ENCODE measurements around the gene F2RL2. TPM values are rescaled to one million over a fixed set of nuclear protein-coding genes. Genes with fewer than 3 reads are reported as not detected.
A peak's percentile ranks its signal among the peaks of the same experiment; 100 is the strongest.

Gene F2RL2
- total and polyA plus RNA-seq, 10 of the 15 experiments (the other 5 are each of a cell fraction or from before 2014, with no cell fraction given), result 0.03 to 0.24 (median 0.08) TPM; not detected in 5

DNA sequence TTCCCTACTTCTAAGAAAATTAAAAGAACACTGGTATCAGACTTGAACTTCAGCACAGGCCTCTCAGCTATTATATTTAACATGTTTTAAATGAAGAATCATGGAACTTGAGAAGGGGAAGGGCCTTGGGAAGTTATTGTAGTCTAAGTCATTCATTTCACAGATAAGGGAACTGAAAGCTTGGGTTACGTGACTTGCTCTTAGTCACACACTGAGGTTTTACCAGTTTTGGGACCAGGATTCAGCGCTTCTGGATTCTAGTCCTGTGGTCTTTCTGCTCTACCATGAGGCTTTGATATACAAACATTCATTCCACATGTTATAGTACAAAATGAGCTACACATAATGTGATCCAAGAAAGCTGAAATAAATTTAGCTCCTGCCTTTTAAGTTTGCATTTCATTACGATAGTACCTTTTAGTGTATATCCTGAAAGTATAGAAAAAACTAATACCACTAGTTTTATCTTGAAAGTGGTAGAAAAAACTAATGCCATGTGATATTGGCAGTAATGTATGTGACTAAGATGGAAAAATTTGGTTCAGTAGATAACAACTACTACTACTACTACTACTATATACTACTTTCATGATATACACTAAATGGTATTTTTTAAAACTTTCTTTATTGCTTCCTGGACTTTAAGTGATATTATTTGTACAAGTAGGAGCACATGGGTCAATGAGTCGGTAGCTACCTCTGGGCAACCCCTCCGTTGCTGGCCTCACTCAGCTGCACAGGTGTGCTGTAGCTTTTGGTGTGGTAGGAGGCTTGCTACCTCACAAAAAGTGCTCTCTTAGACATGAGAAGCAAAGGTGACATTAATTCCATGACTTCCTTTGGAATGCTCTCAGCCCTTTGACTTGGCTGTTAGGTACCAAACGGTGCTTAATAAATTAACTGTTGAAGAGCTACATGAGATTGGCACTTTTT is 40.7 kb downstream of the F2RL2 start (continued):
- TF ChIP-seq, protein P1, sequence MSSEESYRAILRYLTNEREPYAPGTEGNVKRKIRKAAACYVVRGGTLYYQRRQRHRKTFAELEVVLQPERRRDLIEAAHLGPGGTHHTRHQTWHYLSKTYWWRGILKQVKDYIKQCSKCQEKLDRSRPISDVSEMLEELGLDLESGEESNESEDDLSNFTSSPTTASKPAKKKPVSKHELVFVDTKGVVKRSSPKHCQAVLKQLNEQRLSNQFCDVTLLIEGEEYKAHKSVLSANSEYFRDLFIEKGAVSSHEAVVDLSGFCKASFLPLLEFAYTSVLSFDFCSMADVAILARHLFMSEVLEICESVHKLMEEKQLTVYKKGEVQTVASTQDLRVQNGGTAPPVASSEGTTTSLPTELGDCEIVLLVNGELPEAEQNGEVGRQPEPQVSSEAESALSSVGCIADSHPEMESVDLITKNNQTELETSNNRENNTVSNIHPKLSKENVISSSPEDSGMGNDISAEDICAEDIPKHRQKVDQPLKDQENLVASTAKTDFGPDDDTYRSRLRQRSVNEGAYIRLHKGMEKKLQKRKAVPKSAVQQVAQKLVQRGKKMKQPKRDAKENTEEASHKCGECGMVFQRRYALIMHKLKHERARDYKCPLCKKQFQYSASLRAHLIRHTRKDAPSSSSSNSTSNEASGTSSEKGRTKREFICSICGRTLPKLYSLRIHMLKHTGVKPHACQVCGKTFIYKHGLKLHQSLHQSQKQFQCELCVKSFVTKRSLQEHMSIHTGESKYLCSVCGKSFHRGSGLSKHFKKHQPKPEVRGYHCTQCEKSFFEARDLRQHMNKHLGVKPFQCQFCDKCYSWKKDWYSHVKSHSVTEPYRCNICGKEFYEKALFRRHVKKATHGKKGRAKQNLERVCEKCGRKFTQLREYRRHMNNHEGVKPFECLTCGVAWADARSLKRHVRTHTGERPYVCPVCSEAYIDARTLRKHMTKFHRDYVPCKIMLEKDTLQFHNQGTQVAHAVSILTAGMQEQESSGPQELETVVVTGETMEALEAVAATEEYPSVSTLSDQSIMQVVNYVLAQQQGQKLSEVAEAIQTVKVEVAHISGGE (CRISPR knock-in tag; IDR thresholded peaks at IDR 0.05), result no peak
- TF ChIP-seq SREBF1 (IDR thresholded peaks at IDR 0.05; ENCODE audit: low read length) (no peak), NR2C2 (IDR thresholded peaks at IDR 0.05; ENCODE audit: borderline replicate concordance, control insufficient read depth, insufficient read length, low read depth) (no peak), KDM1A (IDR thresholded peaks at IDR 0.05; ENCODE audit: borderline replicate concordance) (no peak), EZH2 (IDR thresholded peaks at IDR 0.05; ENCODE audit: borderline replicate concordance, control insufficient read depth, low read depth, low read length) (no peak), JUND (IDR thresholded peaks at IDR 0.05; ENCODE audit: low read depth, low read length) (no peak), FOXK2 (IDR thresholded peaks at IDR 0.05) (no peak), PML (IDR thresholded peaks at IDR 0.05; ENCODE audit: low read length) (no peak), FOS (IDR thresholded peaks at IDR 0.05; ENCODE audit: borderline replicate concordance, extremely low read depth, insufficient read length) (no peak), MTA2 (IDR thresholded peaks at IDR 0.05; ENCODE audit: low read depth) (peak; percentile 86; the same call in 1 of the 2 replicates), KLF5 (IDR thresholded peaks at IDR 0.05; ENCODE audit: partially characterized antibody) (no peak), KAT2A (conservative IDR thresholded peaks at IDR 0.05; ENCODE audit: control insufficient read depth, low read depth, low read length) (no peak)
- TF ChIP-seq, protein P2, sequence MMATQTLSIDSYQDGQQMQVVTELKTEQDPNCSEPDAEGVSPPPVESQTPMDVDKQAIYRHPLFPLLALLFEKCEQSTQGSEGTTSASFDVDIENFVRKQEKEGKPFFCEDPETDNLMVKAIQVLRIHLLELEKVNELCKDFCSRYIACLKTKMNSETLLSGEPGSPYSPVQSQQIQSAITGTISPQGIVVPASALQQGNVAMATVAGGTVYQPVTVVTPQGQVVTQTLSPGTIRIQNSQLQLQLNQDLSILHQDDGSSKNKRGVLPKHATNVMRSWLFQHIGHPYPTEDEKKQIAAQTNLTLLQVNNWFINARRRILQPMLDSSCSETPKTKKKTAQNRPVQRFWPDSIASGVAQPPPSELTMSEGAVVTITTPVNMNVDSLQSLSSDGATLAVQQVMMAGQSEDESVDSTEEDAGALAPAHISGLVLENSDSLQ (IDR thresholded peaks at IDR 0.05), result no peak
- TF ChIP-seq, protein P3, sequence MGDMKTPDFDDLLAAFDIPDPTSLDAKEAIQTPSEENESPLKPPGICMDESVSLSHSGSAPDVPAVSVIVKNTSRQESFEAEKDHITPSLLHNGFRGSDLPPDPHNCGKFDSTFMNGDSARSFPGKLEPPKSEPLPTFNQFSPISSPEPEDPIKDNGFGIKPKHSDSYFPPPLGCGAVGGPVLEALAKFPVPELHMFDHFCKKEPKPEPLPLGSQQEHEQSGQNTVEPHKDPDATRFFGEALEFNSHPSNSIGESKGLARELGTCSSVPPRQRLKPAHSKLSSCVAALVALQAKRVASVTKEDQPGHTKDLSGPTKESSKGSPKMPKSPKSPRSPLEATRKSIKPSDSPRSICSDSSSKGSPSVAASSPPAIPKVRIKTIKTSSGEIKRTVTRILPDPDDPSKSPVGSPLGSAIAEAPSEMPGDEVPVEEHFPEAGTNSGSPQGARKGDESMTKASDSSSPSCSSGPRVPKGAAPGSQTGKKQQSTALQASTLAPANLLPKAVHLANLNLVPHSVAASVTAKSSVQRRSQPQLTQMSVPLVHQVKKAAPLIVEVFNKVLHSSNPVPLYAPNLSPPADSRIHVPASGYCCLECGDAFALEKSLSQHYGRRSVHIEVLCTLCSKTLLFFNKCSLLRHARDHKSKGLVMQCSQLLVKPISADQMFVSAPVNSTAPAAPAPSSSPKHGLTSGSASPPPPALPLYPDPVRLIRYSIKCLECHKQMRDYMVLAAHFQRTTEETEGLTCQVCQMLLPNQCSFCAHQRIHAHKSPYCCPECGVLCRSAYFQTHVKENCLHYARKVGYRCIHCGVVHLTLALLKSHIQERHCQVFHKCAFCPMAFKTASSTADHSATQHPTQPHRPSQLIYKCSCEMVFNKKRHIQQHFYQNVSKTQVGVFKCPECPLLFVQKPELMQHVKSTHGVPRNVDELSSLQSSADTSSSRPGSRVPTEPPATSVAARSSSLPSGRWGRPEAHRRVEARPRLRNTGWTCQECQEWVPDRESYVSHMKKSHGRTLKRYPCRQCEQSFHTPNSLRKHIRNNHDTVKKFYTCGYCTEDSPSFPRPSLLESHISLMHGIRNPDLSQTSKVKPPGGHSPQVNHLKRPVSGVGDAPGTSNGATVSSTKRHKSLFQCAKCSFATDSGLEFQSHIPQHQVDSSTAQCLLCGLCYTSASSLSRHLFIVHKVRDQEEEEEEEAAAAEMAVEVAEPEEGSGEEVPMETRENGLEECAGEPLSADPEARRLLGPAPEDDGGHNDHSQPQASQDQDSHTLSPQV (IDR thresholded peaks at IDR 0.05), result no peak
- TF ChIP-seq, protein P4, sequence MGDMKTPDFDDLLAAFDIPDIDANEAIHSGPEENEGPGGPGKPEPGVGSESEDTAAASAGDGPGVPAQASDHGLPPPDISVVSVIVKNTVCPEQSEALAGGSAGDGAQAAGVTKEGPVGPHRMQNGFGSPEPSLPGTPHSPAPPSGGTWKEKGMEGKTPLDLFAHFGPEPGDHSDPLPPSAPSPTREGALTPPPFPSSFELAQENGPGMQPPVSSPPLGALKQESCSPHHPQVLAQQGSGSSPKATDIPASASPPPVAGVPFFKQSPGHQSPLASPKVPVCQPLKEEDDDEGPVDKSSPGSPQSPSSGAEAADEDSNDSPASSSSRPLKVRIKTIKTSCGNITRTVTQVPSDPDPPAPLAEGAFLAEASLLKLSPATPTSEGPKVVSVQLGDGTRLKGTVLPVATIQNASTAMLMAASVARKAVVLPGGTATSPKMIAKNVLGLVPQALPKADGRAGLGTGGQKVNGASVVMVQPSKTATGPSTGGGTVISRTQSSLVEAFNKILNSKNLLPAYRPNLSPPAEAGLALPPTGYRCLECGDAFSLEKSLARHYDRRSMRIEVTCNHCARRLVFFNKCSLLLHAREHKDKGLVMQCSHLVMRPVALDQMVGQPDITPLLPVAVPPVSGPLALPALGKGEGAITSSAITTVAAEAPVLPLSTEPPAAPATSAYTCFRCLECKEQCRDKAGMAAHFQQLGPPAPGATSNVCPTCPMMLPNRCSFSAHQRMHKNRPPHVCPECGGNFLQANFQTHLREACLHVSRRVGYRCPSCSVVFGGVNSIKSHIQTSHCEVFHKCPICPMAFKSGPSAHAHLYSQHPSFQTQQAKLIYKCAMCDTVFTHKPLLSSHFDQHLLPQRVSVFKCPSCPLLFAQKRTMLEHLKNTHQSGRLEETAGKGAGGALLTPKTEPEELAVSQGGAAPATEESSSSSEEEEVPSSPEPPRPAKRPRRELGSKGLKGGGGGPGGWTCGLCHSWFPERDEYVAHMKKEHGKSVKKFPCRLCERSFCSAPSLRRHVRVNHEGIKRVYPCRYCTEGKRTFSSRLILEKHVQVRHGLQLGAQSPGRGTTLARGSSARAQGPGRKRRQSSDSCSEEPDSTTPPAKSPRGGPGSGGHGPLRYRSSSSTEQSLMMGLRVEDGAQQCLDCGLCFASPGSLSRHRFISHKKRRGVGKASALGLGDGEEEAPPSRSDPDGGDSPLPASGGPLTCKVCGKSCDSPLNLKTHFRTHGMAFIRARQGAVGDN (IDR thresholded peaks at IDR 0.05), result 0 out of 2 replicates have a peak, but pooled peaks have one; percentile 62
